HepG2 (cell line): Measurements from ENCODE around the gene MCAM. TPM values are rescaled to one million over a fixed set of nuclear protein-coding genes. Genes with fewer than 3 reads are reported as not detected.

Source experiments
- ATAC-seq: fragments of 200-7000 bp; cut with Tn5 transposase; 3 replicates; pipeline ENCODE4 v1.9.1; 2020; ENCODE audit warnings: mild to moderate bottlenecking, moderate library complexity
- BruUV-seq: library from RNA; stranded (reverse); fragments of 400-500 nt; replicated peaks from 2 replicates; lab custom pipeline; 2021; lab: Mats Ljungman, UMichigan
- CTCF ChIA-PET: fragments of 300-600 bp; formaldehyde crosslinking; extraction: SDS; loops from one replicate; lab custom pipeline; 2021; ENCODE audit warnings: low total read pairs, inconsistent platforms, low intra/inter-chr PET ratio; lab: Yijun Ruan, JAX
- POLR2A ChIA-PET: fragments of 350-600 bp; sonication (Branson Sonifier 250); formaldehyde crosslinking; loops from one replicate; lab custom pipeline; 2020; ENCODE audit warnings: antibody characterized with exemption, inconsistent platforms; lab: Yijun Ruan, JAX
- DNase-seq: peaks from one replicate; pipeline ENCODE4 v3.0.0-alpha.2; 2015; ENCODE audit warnings: low spot score
- FAIRE-seq: peaks from 3 replicates; lab custom pipeline; 2011; peaks lifted over from hg19 to GRCh38; lab: Jason Lieb, UNC
- H2AFZ ChIP-seq: one replicate; pipeline ENCODE4 v1.6.1; 2011; ENCODE audit warnings: low read length, inconsistent platforms
- H3K27ac ChIP-seq: fragments of 300-600 bp; 3 replicates; pipeline ENCODE4 v1.8.0; 2011; ENCODE audit warnings: mixed run types, mild to moderate bottlenecking, mixed read lengths, low read length, inconsistent platforms; ENCODE audit not compliant: insufficient read depth; ENCODE audit errors: extremely low read length
- H3K27me3 ChIP-seq, 2 experiments: fragments of 200-600 bp in 1 of 2; 2 replicates in 1 of 2; 3 replicates in 1 of 2; pipeline versions ENCODE4 v1.6.0 to v1.8.0; 2011; ENCODE audit warnings: low read length in 2 of 2, mild to moderate bottlenecking in 2 of 2, moderate library complexity in 2 of 2, inconsistent platforms in 1 of 2; ENCODE audit not compliant: insufficient read depth in 2 of 2, control insufficient read depth in 1 of 2
- H3K36me3 ChIP-seq, 2 experiments: fragments of 200-600 bp in 1 of 2; replicated peaks in 1 of 2; 2 replicates in 1 of 2; 3 replicates in 1 of 2; pipeline versions ENCODE4 v1.5.1 to v1.8.0; 2011; ENCODE audit warnings: low read length in 2 of 2, inconsistent platforms in 1 of 2; ENCODE audit not compliant: insufficient read depth in 2 of 2, control insufficient read depth in 1 of 2
- H3K4me1 ChIP-seq: 2 replicates; pipeline ENCODE4 v1.5.1; 2012; ENCODE audit warnings: low read length, inconsistent platforms; ENCODE audit not compliant: insufficient read depth
- H3K4me2 ChIP-seq: 2 replicates; pipeline ENCODE4 v1.6.0; 2011; ENCODE audit warnings: low read depth, low read length, inconsistent platforms
- H3K4me3 ChIP-seq, 3 experiments: fragments of 200-600 bp in 1 of 3; sonication (generic), shearing (Covaris generic) in 1 of 3; replicated peaks in 1 of 3; 2 replicates each; pipeline ENCODE4 v1.5.1; 2011 to 2016; ENCODE audit warnings: low read length in 3 of 3, inconsistent platforms in 2 of 3, low read depth in 2 of 3, mild to moderate bottlenecking in 2 of 3, control low read depth in 1 of 3, mixed read lengths in 1 of 3; ENCODE audit not compliant: insufficient read depth in 1 of 3
- H3K79me2 ChIP-seq: one replicate; pipeline ENCODE4 v1.6.1; 2011; ENCODE audit warnings: low read length, inconsistent platforms; ENCODE audit not compliant: insufficient read depth
- H3K9ac ChIP-seq: 2 replicates; pipeline ENCODE4 v1.6.0; 2011; ENCODE audit warnings: mild to moderate bottlenecking, low read depth, low read length, inconsistent platforms; ENCODE audit not compliant: insufficient read depth
- H3K9me3 ChIP-seq: 2 replicates; pipeline ENCODE4 v1.5.1; 2012; ENCODE audit warnings: mild to moderate bottlenecking, low read length
- H4K20me1 ChIP-seq: 2 replicates; pipeline ENCODE4 v1.6.0; 2011; ENCODE audit warnings: inconsistent platforms, mild to moderate bottlenecking, low read length, moderate library complexity; ENCODE audit not compliant: insufficient read depth
- CHD4 ChIP-seq: fragments of 200-600 bp; sonication (generic); IDR thresholded peaks from 2 replicates; pipeline ENCODE4 v1.7.0; 2017; ENCODE audit warnings: mild to moderate bottlenecking, low read length, borderline replicate concordance
- GATAD1 ChIP-seq: IDR thresholded peaks from 2 replicates; pipeline ENCODE4 v1.6.1; 2016; ENCODE audit warnings: missing genetic modification reagents, missing compliant biosample characterization
- GLMP ChIP-seq: sonication (generic); formaldehyde crosslinking; IDR thresholded peaks from 2 replicates; pipeline ENCODE4 v1.9.0; 2021; ENCODE audit warnings: missing genetic modification reagents, mild to moderate bottlenecking, borderline replicate concordance
- HMGXB4 ChIP-seq, 2 experiments: sonication (generic) in 1 of 2; formaldehyde crosslinking in 1 of 2; IDR thresholded peaks; 2 replicates each; pipeline versions ENCODE4 v1.4.0 to v1.6.1; 2018 to 2020; ENCODE audit warnings: missing genetic modification reagents in 2 of 2, borderline replicate concordance in 1 of 2, low read depth in 1 of 2, mild to moderate bottlenecking in 1 of 2, missing biosample characterization in 1 of 2
- HOXA3 ChIP-seq: sonication (generic); formaldehyde crosslinking; IDR thresholded peaks from 2 replicates; pipeline ENCODE4 v1.5.0; 2020; ENCODE audit warnings: missing genetic modification reagents
- PHF21A ChIP-seq: sonication (generic); formaldehyde crosslinking; IDR thresholded peaks from 2 replicates; pipeline ENCODE4 v1.5.0; 2020; ENCODE audit warnings: mild to moderate bottlenecking, missing genetic modification reagents
- PLSCR1 ChIP-seq: sonication (generic); formaldehyde crosslinking; IDR thresholded peaks from 2 replicates; pipeline ENCODE4 v1.5.0; 2020; ENCODE audit warnings: missing genetic modification reagents, mild to moderate bottlenecking, borderline replicate concordance
- RCOR2 ChIP-seq: IDR thresholded peaks from 2 replicates; pipeline ENCODE4 v1.6.1; 2016; ENCODE audit warnings: missing biosample characterization, missing genetic modification reagents
- SIX1 ChIP-seq: sonication (generic); formaldehyde crosslinking; IDR thresholded peaks from 2 replicates; pipeline ENCODE4 v1.4.0; 2020; ENCODE audit warnings: missing genetic modification reagents, borderline replicate concordance
- SMC3 ChIP-seq: IDR thresholded peaks from 2 replicates; pipeline ENCODE4 v1.6.1; 2011; ENCODE audit warnings: low read length, improper control_type of control experiment
- ZFP41 ChIP-seq: sonication (generic); formaldehyde crosslinking; IDR thresholded peaks from 2 replicates; pipeline ENCODE4 v1.4.0; 2020; ENCODE audit warnings: mild to moderate bottlenecking, missing genetic modification reagents, borderline replicate concordance
- ZNF441 ChIP-seq: sonication (generic); formaldehyde crosslinking; IDR thresholded peaks from 2 replicates; pipeline ENCODE4 v1.7.0; 2021; ENCODE audit warnings: missing genetic modification reagents, borderline replicate concordance
- ZNF746 ChIP-seq: sonication (generic); formaldehyde crosslinking; IDR thresholded peaks from 2 replicates; pipeline ENCODE4 v1.8.0; 2022; ENCODE audit warnings: mild to moderate bottlenecking, missing genetic modification reagents
- ZSCAN22 ChIP-seq: sonication (generic); formaldehyde crosslinking; IDR thresholded peaks from 2 replicates; pipeline ENCODE4 v1.4.0; 2020; ENCODE audit warnings: mild to moderate bottlenecking, missing genetic modification reagents
- WGBS: methylation state at CpG from one replicate; pipeline ENCODE4 v1.1.6; 2017; ENCODE audit warnings: low lambda C conversion rate; 5-methylcytosine and 5-hydroxymethylcytosine counted together
- in situ Hi-C: cut with HindIII; loops from 2 replicates; pipeline ENCODE4 v1.10.0; 2017; ENCODE audit warnings: low pct_unique_long_range_greater_than_20kb; ENCODE audit not compliant: extremely low pct_ligation_motif_present
- intact Hi-C: fragments of 100-400 bp; cut with micrococcal nuclease; formaldehyde crosslinking; loops from one replicate; pipeline ENCODE4 v1.10.0; 2022; ENCODE audit not compliant: unreplicated experiment
- polyA plus RNA-seq, 8 experiments: library from polyadenylated mRNA; depleted of rRNA in 3 of 8; stranded (reverse) in 7 of 8; unstranded in 1 of 8; fragments of >200 nt; fragmentation: Illumina TruSeq in 4 of 8; extraction: Trizol in 4 of 8; gene quantifications; 2 replicates each; pipeline versions ENCODE4 v1.2.1 to v1.2.3, GENCODE V29; 2011 to 2016; ENCODE audit warnings: low read depth in 4 of 8, missing spikeins in 1 of 8, mixed read lengths in 1 of 8; ENCODE audit not compliant: insufficient read depth in 1 of 8
- total RNA-seq, 5 experiments: library from RNA; depleted of rRNA; stranded (reverse); fragments of >200 nt; fragmentation: Illumina TruSeq; extraction: Trizol; gene quantifications; 2 replicates each; pipeline ENCODE4 v1.2.3, GENCODE V29; 2016; ENCODE audit warnings: low read depth in 1 of 5

The MCAM gene
- total and polyA plus RNA-seq, 2 of the 13 experiments (the other 11 are each of a cell fraction or from before 2014, with no cell fraction given), result 12.1 to 15.2 TPM

GRCh38 chr11:119324189-119324588, 7.3 kb upstream of the MCAM start:
- CTCF ChIA-PET, result no interaction called here
- H3K9ac ChIP-seq, result no peak overlapping the region
- no peaks in the 10 kb centered on the region for H4K20me1 ChIP-seq
- H3K27me3 ChIP-seq, result no peaks in the 10 kb centered on the region; a peak in 1 of 5 replicates
- POLR2A ChIA-PET, result no interaction called here
- FAIRE-seq (no peak), ATAC-seq (no peak)
- peak overlapping the region; percentile 61 for H2AFZ ChIP-seq
- no peak overlapping the region for H3K4me3 ChIP-seq
- no peaks in the 10 kb centered on the region for H3K36me3 ChIP-seq
- H3K27ac ChIP-seq, result no peak overlapping the region
- no peaks in the 10 kb centered on the region for H3K79me2 ChIP-seq
- BruUV-seq, result no TSS peak
- peaks cover 51% of the 10 kb centered on the region for H3K4me1 ChIP-seq
- H3K9me3 ChIP-seq, result no peaks in the 10 kb centered on the region
- intact Hi-C loops, result loop anchor here (10.0 kb wide), 1 partner anchor 119 kb away; the partner anchor contains the start of gene CBL
- TF ChIP-seq PHF21A (CRISPR knock-in tag) (0 out of 2 replicates have a peak, but pooled peaks have one; percentile 0), HOXA3 (no peak)
- TF ChIP-seq, all 625 proteins: peak for 1
- WGBS, result 27% methylated on average over 4 of the region's 4 CpGs
- no peak for DNase-seq
- H3K4me2 ChIP-seq, result no peak overlapping the region
- in situ Hi-C loops, result no loop called here

GRCh38 chr11:119323532-119324033, 6.7 kb upstream of the MCAM start:
- 5% methylated on average over 8 of the region's 8 CpGs for WGBS
- FAIRE-seq, result peak; percentile 55
- Histone ChIP-seq H3K9ac (no peak overlapping the region), H3K27me3 (no peaks in the 10 kb centered on the region; a peak in 2 of 5 replicates), H2AFZ (no peak overlapping the region), H3K36me3 (no peaks in the 10 kb centered on the region), H3K79me2 (no peaks in the 10 kb centered on the region), H3K9me3 (no peaks in the 10 kb centered on the region), H3K4me2 (peak overlapping the region; percentile 42), H3K4me3 (no peak overlapping the region), H3K4me1 (peaks cover 57% of the 10 kb centered on the region), H3K27ac (no peak overlapping the region), H4K20me1 (no peaks in the 10 kb centered on the region)
- in situ Hi-C loops, result no loop called here
- ChIA-PET CTCF (interaction anchor here (0.9 kb wide), 1 partner anchor 51 kb away, joined by 5 read pairs; no protein-coding TSS in a partner anchor), POLR2A (interaction anchor here (1.5 kb wide), 1 partner anchor 52 kb away, joined by 3 read pairs; no protein-coding TSS in a partner anchor)
- DNase-seq, result peak; percentile 46
- no TSS peak for BruUV-seq
- ATAC-seq, result 0 out of 3 replicates have a peak, but pooled peaks have one; percentile 8
- intact Hi-C loops, result loop anchor here (10.0 kb wide), 1 partner anchor 119 kb away; the partner anchor contains the start of gene CBL
- TF ChIP-seq SIX1 (CRISPR knock-in tag), result no peak
- TF ChIP-seq ZSCAN22 (CRISPR knock-in tag), result no peak
- no peak for TF ChIP-seq ZNF746 (CRISPR knock-in tag)
- peak; percentile 40; the same call in 1 of the 2 replicates for TF ChIP-seq SMC3
- no peak for TF ChIP-seq PLSCR1 (CRISPR knock-in tag)
- peak; percentile 38 to 49; a peak in 2 of 4 replicates for TF ChIP-seq HMGXB4 (CRISPR knock-in tag; IDR thresholded peaks at IDR 0.05; ENCODE audit: borderline replicate concordance in 1 of 2, low read depth in 1 of 2)
- peak; percentile 5; the same call in 1 of the 2 replicates for TF ChIP-seq CHD4
- peak; percentile 81 for TF ChIP-seq RCOR2 (CRISPR knock-in tag)
- no peak for TF ChIP-seq GLMP
- TF ChIP-seq GATAD1 (CRISPR knock-in tag), result no peak; the same call in 1 of the 2 replicates
- TF ChIP-seq ZFP41, result no peak
- no peak for TF ChIP-seq ZNF441 (CRISPR knock-in tag)
- no peak for TF ChIP-seq PHF21A (CRISPR knock-in tag)
